GM12878 (cell line): ENCODE results near the gene CLEC2L.

Experiments used
- HDAC6 ChIP-seq: fragments of 200-600 bp; sonication (generic); IDR thresholded peaks from one replicate; pipeline ENCODE4 v1.8.0; 2017; ENCODE audit warnings: antibody characterized with exemption; ENCODE audit not compliant: unreplicated experiment
- RAD21 ChIP-seq: IDR thresholded peaks from 2 replicates; pipeline ENCODE4 v1.6.1; 2011; ENCODE audit warnings: mild to moderate bottlenecking, low read depth, low read length, moderate library complexity; ENCODE audit not compliant: insufficient read depth
- RB1 ChIP-seq: fragments of 450-650 bp; formaldehyde crosslinking; IDR thresholded peaks from 2 replicates; pipeline ENCODE4 v1.6.1; 2017; ENCODE audit warnings: mild to moderate bottlenecking, borderline replicate concordance
- REST ChIP-seq: IDR thresholded peaks from 2 replicates; pipeline ENCODE4 v1.6.1; 2012; ENCODE audit warnings: mild to moderate bottlenecking, low read depth, low read length
- TAF1 ChIP-seq: IDR thresholded peaks from 2 replicates; pipeline ENCODE4 v1.6.1; 2011; ENCODE audit warnings: mild to moderate bottlenecking, low read depth, low read length, borderline replicate concordance

GRCh38 chr7:139557857-139558581 is 34.5 kb downstream of the CLEC2L start:
- TF ChIP-seq TAF1 = no peak
- TF ChIP-seq RAD21 = no peak
- no peak for TF ChIP-seq RB1
- no peak for TF ChIP-seq REST
- no peak for TF ChIP-seq HDAC6
